Measurements from ENCODE around the gene ZNF146.

- TF ChIP-seq CTCF (IDR thresholded peaks at IDR 0.05) (no peak), POLR2A (IDR thresholded peaks at IDR 0.05) (no peak)
Observed at GRCh38 chr19:36245210-36246005, 30.5 kb downstream of the ZNF146 start.

Measured in thyroid gland (tissue), 4 donors.